Renal cortical epithelial cell (primary cell): ENCODE data around the gene LRRC73. TPM values are rescaled to one million over a fixed set of nuclear protein-coding genes. Genes with fewer than 3 reads are reported as not detected.
"Not testable (repeated sequence)": the region's sequence is repeated elsewhere in the genome, so short reads cannot be mapped to it uniquely, and the experiment has no call there.

Experiments used
- DNase-seq: peaks from one replicate; pipeline ENCODE4 v3.0.0-alpha.2; 2011; ENCODE audit warnings: low read depth
- total RNA-seq: library from RNA; depleted of rRNA; stranded (reverse); fragments of >200 nt; gene quantifications from 2 replicates; pipeline ENCODE4 v1.2.3, GENCODE V29; 2014

Gene LRRC73
- total RNA-seq, 1 donor from 2014 or later = 1.1 TPM

- no peak for DNase-seq
Measured at GRCh38 chr6:43510827-43511163, 649 bp upstream of the LRRC73 start.

GRCh38 chr6:43509142-43509983 is 783 bp downstream of the LRRC73 start:
- DNase-seq = no peak

GRCh38 chr6:43508481-43509141 is 1.5 kb downstream of the LRRC73 start:
- no peak for DNase-seq

- peak; percentile 65 for DNase-seq
Measured at GRCh38 chr6:43506667-43507471, 3.3 kb downstream of the LRRC73 start.

GRCh38 chr6:43506171-43506570 is 4.0 kb downstream of the LRRC73 start:
- DNase-seq = no peak

- no peak for DNase-seq
Measured at GRCh38 chr6:43505718-43506117, 4.4 kb downstream of the LRRC73 start.

GRCh38 chr6:43504756-43505593 is 5.2 kb downstream of the LRRC73 start:
- DNase-seq = no peak

GRCh38 chr6:43503443-43503842 is 6.7 kb downstream of the LRRC73 start:
- no peak for DNase-seq

- DNase-seq = no peak
Measured at GRCh38 chr6:43502666-43503065, 7.5 kb downstream of the LRRC73 start.

- no peak for DNase-seq
Measured at GRCh38 chr6:43500921-43501320, 9.2 kb downstream of the LRRC73 start.

- no peak for DNase-seq
Measured at GRCh38 chr6:43499028-43499815, 10.9 kb downstream of the LRRC73 start.

- DNase-seq = not testable (repeated sequence)
Measured at GRCh38 chr6:43498291-43498690, 11.9 kb downstream of the LRRC73 start.

GRCh38 chr6:43497689-43498088 is 12.5 kb downstream of the LRRC73 start:
- DNase-seq = no peak

- no peak for DNase-seq
Measured at GRCh38 chr6:43497129-43497396, 13.1 kb downstream of the LRRC73 start.

GRCh38 chr6:43496370-43497128 is 13.6 kb downstream of the LRRC73 start:
- DNase-seq = peak; percentile 62

- DNase-seq = no peak
Measured at GRCh38 chr6:43495409-43495941, 14.7 kb downstream of the LRRC73 start.

GRCh38 chr6:43494766-43495165 is 15.4 kb downstream of the LRRC73 start:
- no peak for DNase-seq

GRCh38 chr6:43494321-43494720 is 15.8 kb downstream of the LRRC73 start:
- DNase-seq = no peak

GRCh38 chr6:43493833-43494232 is 16.3 kb downstream of the LRRC73 start:
- DNase-seq = no peak

- no peak for DNase-seq
Measured at GRCh38 chr6:43493230-43493629, 16.9 kb downstream of the LRRC73 start.
